HG03565 (cell line): ENCODE data around the gene LPAR1.
"Not testable (repeated sequence)": the region's sequence is repeated elsewhere in the genome, so short reads cannot be mapped to it uniquely, and the experiment has no call there.

Experiments used
- ATAC-seq: cut with Tn5 transposase; IDR thresholded peaks from one replicate; pipeline ENCODE4 v1.9.1; 2021; ENCODE audit warnings: mild to moderate bottlenecking, moderate library complexity; ENCODE audit not compliant: unreplicated experiment

The LPAR1 gene

GRCh38 chr9:111038331-111039230, at the start of gene LPAR1:
Gene LPAR1, minus strand, starts transcription at chr9:111038470. Its CDS starts 66,353 bp downstream, at chr9:110972117.
- ATAC-seq = no peak

GRCh38 chr9:111078391-111079038, 40.2 kb upstream of the LPAR1 start:
- no peak for ATAC-seq

GRCh38 chr9:111076519-111076918, 38.2 kb upstream of the LPAR1 start:
- no peak for ATAC-seq

DNA sequence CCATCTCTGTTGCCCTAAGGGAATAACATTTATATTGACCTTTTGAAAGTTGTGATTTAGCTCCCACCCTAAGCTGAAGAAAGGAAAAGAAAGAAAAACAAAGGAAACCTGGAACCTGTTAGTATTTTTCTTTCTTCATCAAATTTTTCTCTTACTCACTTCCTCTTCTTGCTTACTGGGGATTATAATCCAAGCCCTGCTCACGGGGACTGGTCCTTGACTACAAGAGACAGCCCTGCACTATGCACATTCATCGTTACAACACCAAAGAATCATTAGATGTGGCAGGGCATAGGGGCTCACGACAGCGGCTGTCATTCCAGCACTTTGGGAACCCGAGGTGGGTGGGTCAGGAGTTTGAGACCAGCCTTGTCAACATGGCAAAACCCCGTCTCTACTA, 37.8 kb upstream of the LPAR1 start:
- ATAC-seq = no peak

- no peak for ATAC-seq
Observed at GRCh38 chr9:111074395-111074794, 36.1 kb upstream of the LPAR1 start.

- no peak for ATAC-seq
Observed at GRCh38 chr9:111069183-111069582, 30.9 kb upstream of the LPAR1 start.

DNA sequence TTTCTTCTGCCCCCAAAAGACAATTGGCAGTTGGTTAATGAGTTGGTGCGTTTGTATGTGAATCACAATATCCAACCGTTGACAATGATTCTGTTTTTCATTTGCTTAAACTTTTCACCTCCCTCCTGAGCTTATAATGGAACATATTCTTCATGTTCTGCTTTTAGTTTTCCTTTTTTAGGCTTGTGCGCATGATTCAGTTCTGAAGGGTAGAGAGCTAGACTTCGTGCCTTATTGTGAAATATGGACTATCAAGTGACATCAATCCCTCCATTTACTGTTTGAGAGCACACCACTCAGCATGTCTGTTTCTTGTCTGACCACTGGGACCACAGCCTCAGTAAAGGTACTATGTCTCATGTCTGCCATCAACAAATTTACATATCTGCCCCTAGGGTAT, 30.5 kb upstream of the LPAR1 start:
- no peak for ATAC-seq

GRCh38 chr9:111068383-111068730, 30.1 kb upstream of the LPAR1 start:
- no peak for ATAC-seq

DNA sequence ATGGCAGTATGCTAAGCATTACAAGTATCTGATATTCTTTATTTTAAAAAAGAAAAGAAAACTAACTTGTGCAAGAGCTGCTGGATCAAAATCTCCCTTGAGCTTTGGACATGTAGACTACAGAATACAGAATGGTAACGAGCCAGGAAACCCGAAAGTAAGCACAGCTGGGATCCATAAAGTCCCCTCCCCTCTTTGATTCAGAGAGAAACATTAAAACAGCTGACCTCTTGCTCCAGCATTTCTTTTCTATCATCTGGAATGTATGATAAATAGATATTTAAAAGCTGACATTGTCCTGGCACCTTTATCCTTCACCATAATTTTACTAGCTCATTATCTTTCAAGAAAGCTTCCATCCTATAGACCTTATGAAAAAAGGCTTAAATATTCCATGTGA, 28.2 kb upstream of the LPAR1 start:
- no peak for ATAC-seq

GRCh38 chr9:111065414-111065813, 27.1 kb upstream of the LPAR1 start:
- ATAC-seq = no peak

GRCh38 chr9:111064160-111064837, 26.0 kb upstream of the LPAR1 start:
- ATAC-seq = no peak

GRCh38 chr9:111063332-111063731, 25.1 kb upstream of the LPAR1 start:
- ATAC-seq = no peak

DNA sequence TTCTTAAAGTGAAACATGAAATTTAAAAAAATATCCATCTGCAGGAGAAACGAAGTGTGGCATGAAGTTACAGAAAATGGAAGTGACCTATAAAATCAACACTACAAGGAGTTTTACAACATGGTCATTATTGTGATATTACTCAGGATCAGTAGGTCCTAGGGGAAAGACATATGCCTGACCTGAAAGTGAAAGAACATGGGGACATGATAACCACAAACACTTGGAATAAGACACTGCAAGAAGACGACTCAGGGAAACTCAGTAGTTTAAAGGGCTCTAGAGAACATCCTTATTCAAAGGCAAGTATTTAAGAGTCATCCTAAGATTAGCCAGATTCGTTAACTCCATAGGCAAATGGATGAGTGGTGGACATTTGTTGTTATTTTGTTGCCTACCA, 19.9 kb upstream of the LPAR1 start:
- no peak for ATAC-seq

DNA sequence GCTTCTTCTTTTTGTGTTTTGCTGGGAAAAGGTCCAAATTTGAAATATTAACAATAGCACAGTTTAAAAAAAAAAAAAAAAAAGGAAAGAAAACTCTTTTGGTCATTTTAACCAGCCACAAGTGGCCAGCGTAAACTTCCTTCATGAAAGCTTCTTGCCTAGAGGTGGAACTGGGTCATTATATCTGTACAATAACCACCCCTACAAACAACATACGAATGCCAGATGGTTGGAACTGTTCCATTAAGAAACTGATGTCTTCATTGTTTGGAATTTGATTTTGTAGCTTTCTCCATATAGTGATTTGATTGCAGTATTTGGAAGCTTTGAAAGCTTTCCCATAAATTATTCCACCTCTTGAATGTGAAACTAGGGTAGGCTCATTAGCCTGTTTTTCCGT, 18.3 kb upstream of the LPAR1 start:
- ATAC-seq = no peak

DNA sequence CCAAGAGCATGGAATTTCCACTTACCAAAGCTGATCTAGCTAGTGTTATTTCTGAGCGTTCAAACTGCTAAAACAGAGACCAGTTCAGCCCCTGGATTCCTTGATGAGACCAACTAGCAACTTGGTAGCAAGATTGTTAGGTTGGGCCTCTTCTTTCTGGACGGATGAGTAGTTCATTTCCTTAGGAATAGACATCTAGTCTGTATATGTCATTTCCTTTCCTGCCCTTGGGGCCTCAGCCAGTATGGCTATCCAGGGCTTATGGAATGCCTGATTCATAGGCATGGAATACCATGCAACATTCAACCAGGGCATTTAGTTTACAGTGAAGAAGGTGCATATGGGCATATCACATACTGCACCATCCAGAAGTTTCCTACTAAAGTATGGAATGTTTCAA, 14.5 kb upstream of the LPAR1 start:
- no peak for ATAC-seq

- ATAC-seq = no peak
Observed at GRCh38 chr9:111051400-111051799, 13.1 kb upstream of the LPAR1 start.

GRCh38 chr9:111050819-111051218, 12.5 kb upstream of the LPAR1 start:
- no peak for ATAC-seq

- not testable (repeated sequence) for ATAC-seq
Observed at GRCh38 chr9:111047287-111047686, 9.0 kb upstream of the LPAR1 start.

GRCh38 chr9:111041902-111042301, 3.6 kb upstream of the LPAR1 start:
- ATAC-seq = no peak

DNA sequence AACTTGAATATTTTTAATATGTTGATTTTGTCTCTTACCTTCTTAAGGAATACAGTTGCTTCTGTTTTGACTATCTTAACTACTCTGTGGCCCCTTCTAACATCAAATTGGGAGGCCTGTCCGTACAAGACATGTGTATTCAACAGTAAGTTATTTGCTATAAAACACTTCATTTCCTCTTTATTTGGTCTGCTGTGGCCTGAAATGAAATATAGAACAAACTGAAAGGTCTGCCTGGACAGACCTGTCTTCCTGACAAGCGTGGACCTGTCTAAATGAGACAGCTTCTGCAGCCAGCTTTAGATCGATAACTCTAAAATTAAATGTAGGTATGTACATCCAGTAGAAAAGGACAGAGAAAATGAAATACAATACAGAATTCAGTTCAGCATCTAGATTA, 2.2 kb upstream of the LPAR1 start:
- no peak for ATAC-seq

- no peak for ATAC-seq
Observed at GRCh38 chr9:111039231-111039906, 1.1 kb upstream of the LPAR1 start.
